Activated T-cell treated with anti-CD3 and anti-CD28 coated beads, Interleukin-2, amount 50 U/mL, for 72 hours (primary cell): ENCODE results near the gene WDR62. TPM values are rescaled to one million over a fixed set of nuclear protein-coding genes. Genes with fewer than 3 reads are reported as not detected.

Source experiments
- ATAC-seq, 2 donors: fragments of 150-1000 bp; cut with Tn5 transposase; replicated peaks in 1 of 2; 2 replicates each; pipeline ENCODE4 v1.10.0; 2021; ENCODE audit warnings: moderate library complexity in 2 of 2, mild to moderate bottlenecking in 1 of 2
- DNase-seq, 2 donors: peaks; one replicate each; pipeline ENCODE4 v3.0.0; 2021 to 2022; ENCODE audit warnings: mixed read lengths in 1 of 2
- H3K27ac Mint-ChIP-seq: one replicate; pipeline ENCODE4 v1.8.0; 2022; ENCODE audit warnings: mild to moderate bottlenecking, moderate library complexity, mixed read lengths
- H3K27me3 Mint-ChIP-seq: one replicate; pipeline ENCODE4 v1.8.0; 2022; ENCODE audit warnings: low read depth, mixed read lengths
- H3K36me3 Mint-ChIP-seq, 2 donors: one replicate each; pipeline ENCODE4 v1.8.0; 2022; ENCODE audit warnings: mixed read lengths in 2 of 2, mild to moderate bottlenecking in 1 of 2; ENCODE audit not compliant: insufficient read depth in 2 of 2
- H3K4me1 Mint-ChIP-seq: one replicate; pipeline ENCODE4 v1.8.0; 2022; ENCODE audit warnings: low read depth, mixed read lengths
- H3K4me3 Mint-ChIP-seq, 2 donors: one replicate each; pipeline ENCODE4 v1.8.0; 2022; ENCODE audit warnings: mild to moderate bottlenecking in 2 of 2, mixed read lengths in 2 of 2, moderate library complexity in 2 of 2
- H3K9me3 Mint-ChIP-seq, 2 donors: one replicate each; pipeline ENCODE4 v1.8.0; 2022; ENCODE audit warnings: mixed read lengths in 2 of 2
- total RNA-seq, 2 donors: library from RNA; stranded (reverse); gene quantifications; one replicate each; pipeline ENCODE4 v1.2.3, GENCODE V29; 2022

WDR62 gene
- total RNA-seq, 2 donors from 2014 or later = 19.8 to 21.6 TPM

GRCh38 chr19:36097036-36097435 is 42.3 kb downstream of the WDR62 start:
- Mint-ChIP-seq H3K27ac (no peak overlapping the region), H3K4me3 (no peak overlapping the region), H3K4me1 (peaks cover 17% of the 10 kb centered on the region), H3K9me3 (no peaks in the 10 kb centered on the region), H3K36me3 (peaks cover 12 to 17% of the 10 kb centered on the region in 2 donors), H3K27me3 (no peaks in the 10 kb centered on the region)
- DNase-seq (no peak), ATAC-seq (no peak)

DNA sequence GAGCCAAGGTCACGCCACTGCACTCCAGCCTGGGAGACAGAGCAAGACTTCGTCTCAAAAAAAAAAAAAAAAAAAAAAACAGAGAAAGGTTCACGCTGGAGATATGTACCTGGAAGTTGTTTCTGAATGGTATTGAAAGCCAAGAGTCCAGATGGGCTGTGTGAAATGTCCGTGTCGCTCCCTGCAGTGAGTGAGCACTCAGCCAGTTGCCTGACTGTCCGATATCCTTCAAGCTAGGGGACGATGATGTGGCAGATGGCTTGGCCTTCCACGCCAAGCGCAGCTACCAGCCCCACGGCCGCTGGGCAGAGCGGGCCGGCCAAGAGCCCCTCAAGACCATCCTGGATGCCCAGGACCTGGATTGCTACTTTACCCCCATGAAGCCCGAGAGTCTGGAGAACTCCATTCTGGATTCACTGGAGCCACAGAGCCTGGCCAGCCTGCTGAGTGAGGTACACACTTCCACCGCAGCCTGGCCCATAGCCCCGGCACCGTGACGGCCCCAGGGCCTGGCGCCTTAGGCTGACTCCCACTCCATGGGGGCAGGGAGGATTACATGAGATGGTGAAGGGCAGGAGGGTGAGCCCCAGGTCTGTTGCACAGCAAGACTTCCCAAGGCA is 44.6 kb downstream of the WDR62 start:
- H3K9me3 Mint-ChIP-seq = no peaks in the 10 kb centered on the region
- H3K27me3 Mint-ChIP-seq = no peaks in the 10 kb centered on the region
- no peak for DNase-seq
- ATAC-seq = no peak
- H3K27ac Mint-ChIP-seq = no peak overlapping the region
- no peaks in the 10 kb centered on the region for H3K4me1 Mint-ChIP-seq
- H3K36me3 Mint-ChIP-seq = peaks cover 5 to 8% of the 10 kb centered on the region in 2 donors
- no peak overlapping the region for H3K4me3 Mint-ChIP-seq

GRCh38 chr19:36100476-36100875 is 45.8 kb downstream of the WDR62 start:
- no peaks in the 10 kb centered on the region for H3K4me1 Mint-ChIP-seq
- no peak overlapping the region for H3K4me3 Mint-ChIP-seq
- no peak overlapping the region for H3K27ac Mint-ChIP-seq
- DNase-seq = no peak
- H3K27me3 Mint-ChIP-seq = no peaks in the 10 kb centered on the region
- ATAC-seq = no peak
- H3K36me3 Mint-ChIP-seq = peaks cover 3 to 8% of the 10 kb centered on the region in 2 donors
- no peaks in the 10 kb centered on the region for H3K9me3 Mint-ChIP-seq

- no peak overlapping the region for H3K27ac Mint-ChIP-seq
- H3K36me3 Mint-ChIP-seq = peaks cover 3 to 7% of the 10 kb centered on the region in 2 donors
- H3K4me1 Mint-ChIP-seq = no peaks in the 10 kb centered on the region
- no peaks in the 10 kb centered on the region for H3K9me3 Mint-ChIP-seq
- DNase-seq = no peak
- H3K4me3 Mint-ChIP-seq = no peak overlapping the region
- ATAC-seq = no peak
- no peaks in the 10 kb centered on the region for H3K27me3 Mint-ChIP-seq
These were observed 47.0 kb downstream of the WDR62 start for GRCh38 chr19:36101550-36102327.

GRCh38 chr19:36103040-36103626 is 48.4 kb downstream of the WDR62 start:
- H3K9me3 Mint-ChIP-seq = no peaks in the 10 kb centered on the region
- H3K4me1 Mint-ChIP-seq = no peaks in the 10 kb centered on the region
- DNase-seq (no peak), ATAC-seq (no peak)
- H3K27me3 Mint-ChIP-seq = no peaks in the 10 kb centered on the region
- H3K36me3 Mint-ChIP-seq = peaks cover 0 to 2% of the 10 kb centered on the region in 2 donors
- no peak overlapping the region for H3K4me3 Mint-ChIP-seq
- no peak overlapping the region for H3K27ac Mint-ChIP-seq

GRCh38 chr19:36103842-36104552 is 49.3 kb downstream of the WDR62 start:
- no peak overlapping the region for H3K4me3 Mint-ChIP-seq
- no peaks in the 10 kb centered on the region for H3K27me3 Mint-ChIP-seq
- no peak for DNase-seq
- no peaks in the 10 kb centered on the region for H3K36me3 Mint-ChIP-seq
- H3K9me3 Mint-ChIP-seq = no peaks in the 10 kb centered on the region
- H3K4me1 Mint-ChIP-seq = no peaks in the 10 kb centered on the region
- no peak for ATAC-seq
- no peak overlapping the region for H3K27ac Mint-ChIP-seq

DNA sequence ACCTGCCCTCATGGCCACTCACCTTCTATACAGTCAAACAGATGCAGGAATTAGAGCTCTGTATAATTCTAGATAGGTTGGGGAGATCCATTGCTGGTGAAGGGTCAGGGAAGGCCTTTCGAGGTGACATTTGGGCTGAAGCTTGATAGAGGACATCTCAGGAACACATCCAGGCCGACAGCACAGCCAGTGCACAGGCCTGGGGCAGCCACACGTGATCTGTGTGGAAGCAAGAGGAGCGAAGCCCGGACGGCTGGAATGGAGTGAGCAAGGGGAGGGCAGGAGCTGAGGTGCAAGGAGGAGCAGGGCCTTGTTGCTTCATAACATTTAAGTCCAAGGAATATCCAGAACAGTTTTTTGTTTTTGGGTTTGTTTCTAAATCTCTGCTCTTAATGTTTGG is 51.7 kb downstream of the WDR62 start:
- ATAC-seq (no peak), DNase-seq (no peak)
- Mint-ChIP-seq H3K4me1 (no peaks in the 10 kb centered on the region), H3K9me3 (no peaks in the 10 kb centered on the region), H3K27me3 (no peaks in the 10 kb centered on the region), H3K27ac (no peak overlapping the region), H3K4me3 (no peak overlapping the region), H3K36me3 (peaks cover 0 to under 1% of the 10 kb centered on the region in 2 donors)

DNA sequence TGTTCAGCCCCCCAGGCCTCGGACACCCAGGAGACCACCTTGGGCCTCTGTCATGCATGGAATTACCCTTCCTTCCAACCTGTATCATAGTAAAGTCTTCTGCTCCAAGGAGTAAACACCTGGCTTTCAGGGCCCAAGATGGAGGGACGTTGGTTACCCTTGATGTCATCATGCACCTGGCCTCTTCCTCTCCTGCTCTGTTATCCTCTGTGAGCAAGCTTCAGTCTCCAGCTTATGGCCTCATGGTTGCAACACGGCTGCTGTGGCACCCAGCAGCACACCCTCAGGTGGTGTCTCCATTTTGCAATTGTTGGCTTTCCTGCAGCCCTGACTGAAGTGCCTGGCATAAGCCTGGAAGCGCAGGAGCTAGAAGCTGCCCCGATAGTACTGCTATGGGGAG is 52.3 kb downstream of the WDR62 start:
- DNase-seq = no peak

DNA sequence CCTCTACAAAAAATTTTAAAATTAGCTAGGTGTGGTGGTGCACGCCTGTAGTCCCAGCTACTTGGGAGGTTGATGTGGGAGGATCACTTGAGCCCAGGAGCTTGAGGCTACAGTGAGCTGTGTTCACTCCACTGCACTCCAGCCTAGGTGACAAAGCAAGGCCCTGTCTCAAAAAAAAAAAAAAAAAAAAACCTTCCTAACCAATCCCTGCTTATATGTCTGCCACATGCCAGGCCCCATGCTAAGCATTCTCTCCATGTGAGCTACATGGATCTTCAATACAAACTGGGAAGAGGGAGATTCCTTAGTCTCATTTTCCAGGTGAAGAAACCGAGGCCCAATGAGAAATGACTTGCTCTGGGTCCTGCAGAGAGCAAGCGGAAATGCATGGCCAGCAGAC is 54.0 kb downstream of the WDR62 start:
- Mint-ChIP-seq H3K27ac (no peak overlapping the region), H3K4me3 (no peak overlapping the region)

More for the DNA sequence above, 52.3 kb downstream of the WDR62 start:
- ATAC-seq = no peak
- Mint-ChIP-seq H3K36me3 (peaks cover 0 to 2% of the 10 kb centered on the region in 2 donors), H3K4me1 (no peaks in the 10 kb centered on the region), H3K27me3 (no peaks in the 10 kb centered on the region), H3K4me3 (no peak overlapping the region), H3K9me3 (no peaks in the 10 kb centered on the region), H3K27ac (no peak overlapping the region)

DNA sequence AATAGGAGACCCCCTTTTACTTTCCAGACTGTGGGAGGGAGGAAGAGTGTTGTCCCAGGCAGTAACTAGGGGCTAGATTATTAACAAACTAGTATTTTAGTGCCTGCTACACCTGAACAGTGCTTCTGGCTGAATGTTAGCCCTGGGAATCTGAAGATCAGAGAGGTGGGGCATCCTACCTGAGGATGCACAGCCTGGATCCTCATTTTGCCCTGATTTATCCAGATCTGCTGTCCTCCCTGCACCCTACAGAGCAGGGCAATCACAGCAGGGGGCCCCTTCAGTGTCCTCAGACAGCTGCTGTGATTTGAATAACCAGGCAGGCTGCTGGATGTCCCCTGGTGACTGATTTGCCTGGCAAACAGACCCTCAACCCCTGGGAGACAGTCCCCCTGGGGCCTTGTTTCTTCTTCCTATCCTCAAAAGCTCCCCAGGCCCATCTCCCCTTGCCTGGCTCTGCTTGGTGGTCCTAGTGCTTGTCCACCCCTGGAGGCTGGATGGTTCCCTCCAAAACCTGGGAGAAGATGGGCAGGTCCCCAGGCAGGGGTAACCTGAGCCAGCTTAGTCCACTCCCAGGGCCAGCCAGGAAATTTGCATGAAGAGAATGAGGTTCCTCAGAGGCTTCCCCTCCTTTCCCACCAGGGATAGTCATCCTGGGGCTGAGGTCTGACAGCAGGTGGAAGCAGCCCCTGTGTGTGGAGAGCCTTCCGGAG is 55.9 kb downstream of the WDR62 start, which contains the start of gene OVOL3:
TSS of gene OVOL3 (plus strand) at position 657 of the 713 bp plus-strand sequence. CDS start 60 bp downstream, outside the sequence.
- Mint-ChIP-seq H3K27ac (no peak within 1 kb of the TSS), H3K36me3 (peaks cover 4 to 6% of the 10 kb centered on the region in 2 donors), H3K4me3 (no peak within 1 kb of the TSS), H3K27me3 (no peaks in the 10 kb centered on the region), H3K4me1 (peaks cover 17% of the 10 kb centered on the region), H3K9me3 (no peaks in the 10 kb centered on the region)
- DNase-seq = no peak
- ATAC-seq = no peak

More for the DNA sequence above, 54.0 kb downstream of the WDR62 start:
- DNase-seq = no peak
- ATAC-seq = no peak
- H3K36me3 Mint-ChIP-seq = peaks cover 4 to 5% of the 10 kb centered on the region in 2 donors
- H3K4me1 Mint-ChIP-seq = peaks cover 10% of the 10 kb centered on the region
- H3K27me3 Mint-ChIP-seq = no peaks in the 10 kb centered on the region
- no peaks in the 10 kb centered on the region for H3K9me3 Mint-ChIP-seq

DNA sequence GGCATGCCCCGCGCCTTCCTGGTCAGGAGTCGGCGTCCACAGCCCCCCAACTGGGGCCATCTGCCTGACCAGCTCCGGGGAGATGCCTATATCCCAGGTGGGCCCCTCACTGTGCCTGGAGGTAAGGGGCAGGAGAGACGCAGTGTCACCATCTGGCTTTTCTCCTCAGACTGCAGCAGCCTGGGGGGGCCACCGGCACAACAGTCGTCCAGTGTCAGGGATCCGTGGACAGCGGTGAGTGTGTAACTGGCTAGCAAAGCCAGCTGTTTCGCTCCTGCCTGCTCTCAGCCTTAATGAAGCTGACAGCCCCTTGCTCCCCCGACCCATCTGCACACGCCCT is 56.5 kb downstream of the WDR62 start:
- H3K27me3 Mint-ChIP-seq = no peaks in the 10 kb centered on the region
- no peaks in the 10 kb centered on the region for H3K9me3 Mint-ChIP-seq
- H3K4me3 Mint-ChIP-seq = no peak overlapping the region
- ATAC-seq (no peak), DNase-seq (no peak)
- peaks cover 21% of the 10 kb centered on the region for H3K4me1 Mint-ChIP-seq
- H3K36me3 Mint-ChIP-seq = peaks cover 4 to 6% of the 10 kb centered on the region in 2 donors
- H3K27ac Mint-ChIP-seq = no peak overlapping the region

DNA sequence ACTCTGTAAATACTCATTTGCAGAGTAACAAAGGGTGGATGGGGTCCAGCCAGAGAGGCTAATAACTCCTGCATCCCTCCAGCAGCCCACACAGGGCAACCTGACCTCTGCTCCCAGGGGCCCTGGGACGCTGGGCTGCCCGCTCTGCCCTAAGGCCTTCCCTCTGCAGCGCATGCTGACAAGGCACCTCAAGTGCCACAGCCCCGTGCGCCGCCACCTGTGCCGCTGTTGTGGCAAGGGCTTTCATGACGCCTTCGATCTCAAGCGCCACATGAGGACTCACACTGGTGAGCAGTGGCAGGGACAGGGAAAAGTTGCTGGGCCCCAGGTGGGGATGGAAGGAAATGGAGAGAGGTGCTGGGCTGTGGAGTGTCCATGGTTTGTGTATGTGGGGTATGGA is 58.0 kb downstream of the WDR62 start:
- no peak overlapping the region for H3K27ac Mint-ChIP-seq

More for the DNA sequence above, 58.0 kb downstream of the WDR62 start:
- DNase-seq (no peak), ATAC-seq (no peak)
- H3K4me1 Mint-ChIP-seq = peaks cover 33% of the 10 kb centered on the region
- H3K36me3 Mint-ChIP-seq = peaks cover 6 to 7% of the 10 kb centered on the region in 2 donors
- H3K27me3 Mint-ChIP-seq = no peaks in the 10 kb centered on the region
- peak overlapping the region; percentile 97 to 98 for H3K4me3 Mint-ChIP-seq
- no peaks in the 10 kb centered on the region for H3K9me3 Mint-ChIP-seq
